Astrocyte of the spinal cord (primary cell): ENCODE data around the gene PALB2.

Experiments used
- DNase-seq: peaks from one replicate; pipeline ENCODE4 v3.0.0; 2011; ENCODE audit warnings: low read depth, low spot score
- H3K4me3 ChIP-seq: 2 replicates; pipeline ENCODE4 v1.5.1; 2011; ENCODE audit warnings: low read depth, mild to moderate bottlenecking, low read length, moderate library complexity
- in situ Hi-C: cut with HindIII; loops from 2 replicates; pipeline ENCODE4 v1.10.0; 2017; ENCODE audit warnings: low sequenced_read_pairs
- TF ChIP-seq, protein P1 (sequence below): IDR thresholded peaks from 2 replicates; pipeline ENCODE4 v1.5.1; 2012; ENCODE audit warnings: low read depth, mild to moderate bottlenecking, low read length, inconsistent platforms

PALB2 gene

DNA sequence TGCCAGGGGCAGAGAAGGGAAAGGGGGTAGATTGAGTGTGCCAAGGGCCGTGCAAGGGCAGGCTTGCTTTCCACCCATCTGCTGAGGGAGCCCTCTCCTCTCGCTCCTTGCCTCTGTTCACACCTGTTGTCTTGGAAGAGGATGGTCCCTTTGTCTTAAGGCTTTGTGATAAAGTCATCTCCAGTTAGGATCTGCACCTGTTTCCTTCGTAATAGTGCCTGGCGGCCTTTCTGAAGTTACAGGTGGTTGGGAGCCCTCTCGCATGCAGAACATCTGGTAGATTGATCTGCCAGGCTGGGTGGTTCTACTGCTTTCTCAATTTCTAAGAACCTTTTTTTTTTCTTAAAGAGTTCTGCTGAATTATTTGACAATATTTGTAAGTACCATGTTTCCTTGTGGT is 67.3 kb downstream of the PALB2 start:
- no peak for DNase-seq
- in situ Hi-C loops, result no loop called here
- TF ChIP-seq, protein P1, sequence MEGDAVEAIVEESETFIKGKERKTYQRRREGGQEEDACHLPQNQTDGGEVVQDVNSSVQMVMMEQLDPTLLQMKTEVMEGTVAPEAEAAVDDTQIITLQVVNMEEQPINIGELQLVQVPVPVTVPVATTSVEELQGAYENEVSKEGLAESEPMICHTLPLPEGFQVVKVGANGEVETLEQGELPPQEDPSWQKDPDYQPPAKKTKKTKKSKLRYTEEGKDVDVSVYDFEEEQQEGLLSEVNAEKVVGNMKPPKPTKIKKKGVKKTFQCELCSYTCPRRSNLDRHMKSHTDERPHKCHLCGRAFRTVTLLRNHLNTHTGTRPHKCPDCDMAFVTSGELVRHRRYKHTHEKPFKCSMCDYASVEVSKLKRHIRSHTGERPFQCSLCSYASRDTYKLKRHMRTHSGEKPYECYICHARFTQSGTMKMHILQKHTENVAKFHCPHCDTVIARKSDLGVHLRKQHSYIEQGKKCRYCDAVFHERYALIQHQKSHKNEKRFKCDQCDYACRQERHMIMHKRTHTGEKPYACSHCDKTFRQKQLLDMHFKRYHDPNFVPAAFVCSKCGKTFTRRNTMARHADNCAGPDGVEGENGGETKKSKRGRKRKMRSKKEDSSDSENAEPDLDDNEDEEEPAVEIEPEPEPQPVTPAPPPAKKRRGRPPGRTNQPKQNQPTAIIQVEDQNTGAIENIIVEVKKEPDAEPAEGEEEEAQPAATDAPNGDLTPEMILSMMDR, result no peak
- no peak overlapping the region for H3K4me3 ChIP-seq

DNA sequence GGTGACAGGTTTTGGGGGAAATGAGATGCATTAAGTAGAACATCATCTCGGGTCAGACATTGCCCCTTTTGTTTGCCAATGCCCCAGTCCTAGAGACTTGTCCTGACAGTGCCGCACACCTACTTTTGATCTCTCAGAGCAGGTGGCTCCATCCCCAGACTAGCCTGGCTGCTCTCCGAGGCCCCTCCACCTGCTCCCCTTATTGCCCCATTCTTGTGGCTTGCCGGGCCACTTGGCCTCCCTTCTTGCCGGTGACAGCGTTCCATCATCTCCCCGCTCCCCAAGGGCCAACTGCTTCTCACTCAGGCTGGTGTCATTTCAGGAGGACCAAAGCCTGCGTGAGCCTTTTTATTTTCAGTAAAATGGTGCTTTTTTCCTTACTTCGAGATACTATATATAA is 68.7 kb downstream of the PALB2 start:
- DNase-seq, result no peak
- TF ChIP-seq, protein P1, result no peak
- H3K4me3 ChIP-seq, result no peak overlapping the region
- in situ Hi-C loops, result no loop called here

DNA sequence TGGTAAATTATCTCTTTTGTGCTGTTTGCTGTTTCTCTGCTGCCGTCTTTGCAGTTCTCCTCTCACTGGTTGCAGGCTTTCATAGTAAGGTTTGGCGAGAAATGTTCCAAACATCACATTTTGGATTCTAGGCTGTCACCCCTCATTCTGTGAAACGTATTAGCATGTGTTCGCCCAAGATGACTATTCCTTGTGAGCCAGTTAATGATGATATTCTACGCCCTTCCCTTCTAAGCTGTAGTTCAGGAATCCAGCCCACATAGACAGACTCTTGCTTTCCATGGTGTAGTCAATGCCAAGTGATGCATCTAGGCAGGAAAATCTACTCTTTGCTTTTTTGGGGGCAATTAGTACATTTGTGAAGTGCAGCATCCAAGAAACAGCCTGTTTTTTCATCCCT is 69.2 kb downstream of the PALB2 start:
- in situ Hi-C loops, result no loop called here
- TF ChIP-seq, protein P1, result no peak

DNA sequence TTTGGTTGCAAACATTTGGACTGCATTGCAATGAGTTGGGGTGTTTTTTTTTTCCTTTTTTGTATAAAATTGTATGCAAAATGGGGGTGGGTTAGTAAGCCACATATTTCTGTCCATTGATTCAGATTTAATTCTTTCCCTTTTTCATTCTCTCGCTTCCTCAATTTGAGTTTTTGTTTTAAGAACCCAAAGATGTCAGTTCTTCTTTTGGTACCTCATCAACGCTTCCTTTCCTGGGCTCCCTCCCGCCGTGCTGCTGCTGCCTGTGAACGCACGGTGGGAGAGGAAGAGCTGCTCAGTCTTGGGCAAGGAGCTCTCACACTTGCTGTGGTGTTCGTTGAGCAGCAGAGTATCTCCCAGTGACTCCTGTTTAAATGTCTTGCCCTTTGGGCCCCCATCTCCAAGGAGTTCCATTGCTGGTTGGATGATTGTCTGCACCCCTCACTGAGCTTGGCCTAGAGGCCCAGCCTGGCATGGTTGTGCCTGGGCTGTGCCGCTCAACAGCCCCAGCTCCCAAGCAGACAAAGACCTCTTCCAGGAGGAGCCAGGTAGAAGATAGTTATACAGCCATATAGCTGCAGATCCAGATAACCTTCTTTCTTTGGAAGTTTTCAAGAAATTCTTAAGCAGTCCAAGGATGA is 70.0 kb downstream of the PALB2 start:
- TF ChIP-seq, protein P1, result no peak
- no peak for DNase-seq
- in situ Hi-C loops, result no loop called here
- no peak overlapping the region for H3K4me3 ChIP-seq

More for the DNA sequence above, 69.2 kb downstream of the PALB2 start:
- no peak overlapping the region for H3K4me3 ChIP-seq
- no peak for DNase-seq

DNA sequence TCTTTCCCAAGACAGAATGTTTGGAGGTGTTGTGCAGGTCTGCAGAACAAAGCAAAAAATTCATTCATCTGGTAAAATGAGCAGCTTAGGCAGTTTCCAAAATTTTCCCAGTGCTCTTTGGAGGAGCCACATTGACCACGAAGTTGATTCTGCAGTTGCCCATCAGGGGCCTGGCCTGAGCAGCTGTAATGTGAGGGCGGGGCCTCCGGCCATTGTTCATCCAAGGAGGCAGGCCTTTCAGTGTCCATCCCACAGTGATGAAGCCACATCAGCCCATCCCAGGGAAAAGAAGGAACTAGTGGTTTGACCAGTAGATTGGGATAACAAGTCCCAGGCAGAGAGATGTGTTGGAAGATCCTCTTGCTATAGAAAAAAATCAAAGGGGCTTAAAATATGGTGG is 73.5 kb downstream of the PALB2 start:
- no peak overlapping the region for H3K4me3 ChIP-seq
- TF ChIP-seq, protein P1, result no peak
- in situ Hi-C loops, result no loop called here
- DNase-seq, result no peak

DNA sequence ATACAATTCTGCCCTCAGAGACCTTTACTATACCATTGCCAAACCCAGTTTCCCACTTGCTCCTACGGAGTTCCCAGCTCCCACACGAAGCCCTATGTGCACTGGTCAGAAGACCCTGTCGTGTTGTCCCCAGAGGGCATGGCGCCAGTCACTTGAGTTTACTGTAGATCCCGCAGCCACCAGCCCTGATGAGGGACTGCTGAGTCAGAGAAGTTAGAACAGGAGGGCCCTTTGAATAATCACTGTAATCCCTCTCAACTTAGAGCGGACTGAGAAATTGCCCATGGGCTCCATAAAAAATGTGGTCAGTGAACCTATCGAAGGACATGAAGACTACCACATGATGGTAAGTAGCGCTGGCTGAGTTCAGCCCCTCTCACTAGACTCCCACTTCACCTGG is 74.4 kb downstream of the PALB2 start:
- no peak overlapping the region for H3K4me3 ChIP-seq
- TF ChIP-seq, protein P1, result no peak
- in situ Hi-C loops, result no loop called here
- DNase-seq, result no peak
